Glomerular endothelial cell (primary cell): ENCODE results near the gene CTRB2. TPM values are rescaled to one million over a fixed set of nuclear protein-coding genes. Genes with fewer than 3 reads are reported as not detected.
"Not testable (repeated sequence)": the region's sequence is repeated elsewhere in the genome, so short reads cannot be mapped to it uniquely, and the experiment has no call there.

ENCODE experiments used
- DNase-seq: peaks from one replicate; pipeline ENCODE4 v3.0.0-alpha.2; 2011; ENCODE audit warnings: low read depth, low spot score; ENCODE audit errors: extremely low read depth
- total RNA-seq: library from RNA; depleted of rRNA; stranded (reverse); fragments of >200 nt; gene quantifications from 2 replicates; pipeline ENCODE4 v1.2.3, GENCODE V29; 2015

The CTRB2 gene
- total RNA-seq, 1 donor from 2014 or later = not detected

DNA sequence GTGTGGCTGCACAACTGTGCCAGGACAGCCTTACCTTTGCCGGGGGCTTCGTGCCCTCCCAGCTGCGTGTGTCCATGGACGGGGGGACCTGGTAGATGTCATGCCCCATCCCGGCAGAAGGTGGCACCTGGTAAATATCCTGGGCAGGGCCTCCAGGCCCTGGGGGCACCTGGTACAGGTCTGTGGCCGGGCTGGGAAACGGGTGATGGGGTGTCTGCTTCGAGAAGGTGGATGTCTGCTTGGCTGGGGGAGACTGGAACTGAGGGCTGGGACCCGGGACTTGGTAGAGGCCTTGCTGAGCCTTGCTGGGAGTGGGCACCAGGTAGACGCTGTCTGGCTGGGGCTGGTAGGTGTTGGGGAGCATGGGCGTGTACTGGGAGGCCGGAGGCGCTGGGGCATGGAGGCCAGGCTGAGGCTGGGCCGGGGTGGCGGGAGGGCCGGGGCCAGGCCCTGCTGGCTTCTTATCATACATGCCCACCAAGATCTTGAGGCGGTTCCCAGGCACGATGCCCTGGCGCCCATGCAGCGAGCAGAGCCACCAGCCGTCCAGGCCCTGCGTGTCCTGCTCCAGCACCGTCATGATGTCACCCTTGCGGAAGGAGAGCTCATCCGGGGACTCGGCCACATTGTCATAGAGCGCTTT lies 35.6 kb upstream of the CTRB2 start:
- not testable (repeated sequence) for DNase-seq

DNA sequence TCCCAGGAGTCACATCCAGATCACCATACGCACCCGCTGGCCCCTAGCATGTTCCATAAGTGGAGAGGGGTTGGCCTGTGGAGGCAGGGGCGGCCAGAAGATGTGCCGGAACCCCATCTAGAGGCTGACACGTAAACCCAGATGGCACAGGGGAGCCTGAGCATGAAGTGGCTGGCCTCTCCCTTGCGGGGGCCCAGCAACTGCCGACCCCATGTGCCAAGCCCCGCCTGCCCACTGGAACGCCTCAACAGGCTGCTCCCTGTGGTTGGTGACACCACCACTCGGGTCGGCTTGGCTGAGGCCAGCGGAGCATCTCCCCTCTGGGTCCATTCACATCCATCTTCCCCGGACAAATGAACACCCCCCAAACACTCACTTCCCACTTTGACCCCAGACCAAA lies 35.0 kb upstream of the CTRB2 start:
- DNase-seq = no peak

DNA sequence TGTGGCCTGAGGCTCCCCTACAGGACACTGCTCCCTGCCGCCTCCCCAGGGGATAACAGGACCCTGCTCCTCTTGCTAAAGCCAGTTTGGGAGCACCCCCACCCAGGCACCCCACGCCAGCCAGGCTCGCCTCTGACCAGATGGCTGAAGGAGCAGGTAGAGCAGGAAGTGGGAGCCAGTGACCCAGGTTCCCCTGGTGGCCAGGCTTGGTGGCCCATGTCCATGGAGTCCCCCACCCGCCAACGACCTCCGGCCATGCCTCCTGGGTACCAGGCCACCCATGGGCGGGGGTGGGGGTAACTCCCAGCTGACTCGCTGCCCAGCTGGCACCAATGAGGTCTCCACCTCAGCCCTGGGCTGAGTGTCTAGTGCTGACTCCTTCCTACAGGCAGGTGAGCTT lies 34.5 kb upstream of the CTRB2 start:
- DNase-seq = no peak

DNA sequence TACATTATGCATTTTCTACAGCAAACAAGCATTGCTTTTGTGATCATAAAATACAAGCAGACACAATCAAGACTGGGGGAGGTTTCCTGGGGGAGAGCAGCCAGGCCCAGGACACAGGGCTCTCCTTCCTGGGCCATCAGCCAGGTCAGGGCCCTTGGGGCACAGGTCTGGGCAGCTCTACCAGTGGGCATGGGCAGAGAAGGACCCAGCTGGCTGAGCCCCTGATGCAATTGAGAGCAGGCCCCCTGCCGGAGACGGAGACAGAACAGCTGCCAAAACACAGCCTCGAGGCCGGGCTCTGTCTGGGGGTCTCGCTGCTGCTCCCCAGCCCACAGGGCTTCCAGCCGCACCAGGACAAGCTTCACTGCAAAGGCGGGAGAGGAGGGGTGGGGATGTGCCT lies 33.7 kb upstream of the CTRB2 start:
- DNase-seq = not testable (repeated sequence)

DNA sequence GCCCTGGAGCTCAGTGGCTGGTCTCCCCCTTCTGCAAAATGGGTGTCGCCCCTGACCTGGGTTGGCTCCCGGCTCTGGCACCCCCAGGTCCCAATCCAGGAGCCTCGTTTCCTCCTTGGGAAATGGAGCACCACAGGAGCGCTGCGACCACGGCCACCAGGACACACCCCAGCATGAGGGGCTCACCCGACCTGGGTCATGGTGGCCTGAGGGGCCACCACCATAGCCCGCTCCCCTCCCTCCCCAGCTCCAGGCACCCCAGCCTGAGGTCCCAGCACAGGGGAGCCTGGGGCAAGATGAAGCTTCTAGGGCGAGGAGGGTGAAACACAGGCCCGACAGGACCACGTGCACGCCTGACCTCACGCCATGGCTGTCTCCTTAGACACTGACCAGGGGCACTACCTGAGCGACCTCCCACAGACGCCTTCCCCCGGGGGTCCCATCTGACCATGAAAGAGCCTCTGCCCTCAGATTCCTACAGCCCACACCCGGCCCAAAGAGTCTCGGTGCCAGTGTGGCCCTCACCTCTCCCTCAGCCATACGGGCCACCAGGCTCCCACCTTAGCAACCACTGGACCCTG lies 32.7 kb upstream of the CTRB2 start:
- DNase-seq = no peak

DNA sequence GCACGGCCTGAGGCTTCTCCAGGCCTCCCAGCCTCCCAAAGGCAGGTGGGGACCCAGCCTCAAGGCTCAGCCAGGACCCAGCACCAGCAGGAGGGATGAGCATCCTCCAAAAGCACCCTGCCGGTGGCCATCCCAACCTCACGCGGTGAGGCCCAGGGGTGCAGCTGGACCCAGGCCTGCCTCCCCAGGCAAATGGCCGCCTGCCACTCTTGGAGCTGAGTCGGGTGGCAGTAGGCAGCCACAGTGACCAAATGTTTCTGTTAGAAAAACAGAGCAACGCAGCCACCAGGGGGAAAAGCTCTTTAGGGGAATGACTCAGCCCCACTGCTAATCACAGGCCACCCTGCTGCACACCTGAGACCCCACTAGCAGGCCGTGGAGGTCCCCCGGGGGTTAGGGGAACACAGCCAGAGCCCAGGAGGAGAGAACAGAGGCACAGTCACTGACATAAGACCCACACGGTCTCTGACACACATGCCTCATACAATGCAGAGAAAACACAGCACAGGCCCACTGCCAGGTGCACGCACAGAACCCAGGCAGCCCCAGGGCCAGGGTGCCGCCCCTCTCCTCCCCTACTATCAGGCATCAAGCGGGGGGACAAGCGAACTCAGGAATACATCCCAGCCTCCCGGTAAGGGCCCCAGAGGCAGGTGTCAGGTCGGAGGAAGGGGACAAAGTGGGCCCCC lies 32.0 kb upstream of the CTRB2 start:
- DNase-seq = no peak

DNA sequence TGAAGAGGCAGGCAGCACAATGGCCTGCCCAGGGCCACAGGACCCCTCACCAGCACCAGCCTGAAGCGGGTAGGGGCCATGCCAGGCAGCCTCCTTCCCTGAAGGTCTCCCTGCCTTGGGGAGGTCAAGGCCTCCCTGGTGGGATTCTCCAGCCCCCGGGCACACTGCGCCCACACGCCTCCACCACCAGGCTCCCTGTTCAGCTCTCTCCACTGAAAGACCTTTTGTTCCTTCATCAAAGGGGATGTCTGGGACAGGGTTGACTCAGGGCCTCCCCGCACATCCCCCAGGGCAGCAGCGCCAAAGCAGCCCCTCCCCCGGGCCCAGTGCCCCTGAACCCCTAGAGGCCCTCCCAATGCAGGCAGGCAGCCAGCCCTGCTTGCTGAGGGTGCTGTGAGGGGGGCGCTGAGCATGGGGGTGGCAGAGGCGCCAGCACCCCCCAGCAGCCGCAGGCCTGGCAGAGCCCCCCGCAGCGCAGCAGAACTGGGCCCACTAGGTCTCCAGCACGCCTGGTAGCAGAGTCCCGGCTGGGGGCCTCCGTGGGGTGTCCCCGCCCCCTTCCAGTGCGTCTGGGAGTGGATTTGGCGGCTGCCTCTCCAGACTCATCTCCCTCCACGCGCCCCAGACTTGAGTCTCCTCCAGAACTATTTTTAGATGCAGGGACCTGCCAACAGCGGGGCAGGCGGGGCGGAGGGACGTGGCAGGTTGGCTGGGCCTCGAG lies 31.3 kb upstream of the CTRB2 start:
- no peak for DNase-seq

DNA sequence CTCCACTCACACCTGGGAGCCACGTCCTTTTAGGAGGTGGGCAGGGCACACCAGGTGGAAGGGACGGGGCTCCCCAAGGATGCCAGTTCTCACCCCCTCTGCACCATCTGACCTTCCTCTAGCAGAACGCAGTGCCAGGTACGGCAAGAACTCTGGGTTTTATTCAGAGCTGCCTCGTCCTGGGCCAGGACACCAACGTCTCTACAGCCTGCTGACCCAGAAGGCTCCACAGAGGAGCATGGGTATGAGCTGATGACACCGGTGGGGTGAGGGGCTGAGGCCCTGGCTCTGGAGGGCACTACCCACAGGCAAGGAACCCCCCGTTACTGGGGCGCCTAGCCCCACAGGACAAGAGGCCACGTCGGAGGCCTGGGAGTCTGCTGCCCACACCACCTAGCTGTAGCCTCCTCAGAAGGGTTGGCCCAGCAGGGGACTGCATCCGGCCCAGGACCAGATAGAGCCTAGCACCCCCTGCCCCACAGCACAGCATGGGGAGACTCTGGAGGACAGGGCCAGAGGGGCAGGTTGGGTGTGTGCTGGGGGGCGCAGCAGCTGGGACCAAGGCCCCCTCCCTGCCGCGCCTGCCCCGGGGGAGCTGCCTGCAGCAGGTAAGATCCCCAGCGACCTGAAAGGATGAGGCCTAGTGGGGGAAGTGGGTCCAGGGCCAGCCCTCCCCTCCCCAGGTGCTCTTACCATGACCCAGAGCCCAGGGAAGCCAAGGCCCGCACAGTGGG lies 30.6 kb upstream of the CTRB2 start:
- DNase-seq = no peak

DNA sequence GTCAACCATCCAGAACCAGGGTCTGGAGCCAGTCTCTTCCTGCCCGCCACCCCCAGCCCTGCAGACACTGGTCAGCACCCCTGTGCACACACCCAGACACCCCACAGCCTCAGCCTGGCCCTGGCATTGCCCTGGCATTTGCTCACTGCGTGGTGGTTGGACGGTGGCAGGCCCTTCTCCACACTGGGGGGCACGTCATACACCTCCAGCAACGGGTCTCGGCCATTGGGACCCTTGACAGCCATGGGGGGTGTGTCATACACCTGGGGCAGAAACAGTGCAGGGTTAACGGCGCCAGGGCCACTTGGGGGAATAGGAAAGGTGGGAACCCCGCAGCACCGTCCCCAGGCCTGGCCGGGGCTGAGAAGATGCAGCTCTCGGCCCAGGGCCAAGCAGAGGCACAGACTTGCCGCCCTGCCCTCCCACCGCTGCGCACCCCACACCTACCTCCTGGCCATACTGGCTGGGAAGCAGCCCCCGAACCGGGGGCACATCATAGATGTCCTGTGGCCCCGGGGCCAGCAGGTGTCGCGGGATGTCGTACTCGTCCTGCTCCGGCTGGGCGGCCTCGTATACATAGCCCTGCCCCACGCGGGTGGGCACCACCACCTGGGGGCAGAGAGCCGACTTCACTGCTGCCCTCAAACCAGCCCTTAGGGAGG lies 29.9 kb upstream of the CTRB2 start:
- no peak for DNase-seq

DNA sequence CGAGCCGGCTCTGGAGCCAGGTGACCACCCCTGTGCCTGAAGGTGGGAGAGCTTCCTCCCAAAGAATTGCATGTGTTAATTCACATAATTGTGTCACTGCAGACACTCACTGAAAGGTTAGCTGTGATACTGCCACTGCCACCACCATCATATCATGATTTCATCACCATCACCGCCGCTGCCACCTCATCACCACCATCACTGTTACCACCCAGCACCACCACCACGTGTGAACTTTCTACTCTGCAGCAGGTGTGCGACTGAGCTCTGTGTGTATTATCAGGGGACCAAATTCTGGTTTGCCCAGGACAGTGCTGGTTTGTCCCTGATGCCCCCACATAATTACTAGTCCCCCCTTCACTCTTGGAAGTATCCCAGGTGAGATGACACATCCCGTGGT lies 29.3 kb upstream of the CTRB2 start:
- no peak for DNase-seq

DNA sequence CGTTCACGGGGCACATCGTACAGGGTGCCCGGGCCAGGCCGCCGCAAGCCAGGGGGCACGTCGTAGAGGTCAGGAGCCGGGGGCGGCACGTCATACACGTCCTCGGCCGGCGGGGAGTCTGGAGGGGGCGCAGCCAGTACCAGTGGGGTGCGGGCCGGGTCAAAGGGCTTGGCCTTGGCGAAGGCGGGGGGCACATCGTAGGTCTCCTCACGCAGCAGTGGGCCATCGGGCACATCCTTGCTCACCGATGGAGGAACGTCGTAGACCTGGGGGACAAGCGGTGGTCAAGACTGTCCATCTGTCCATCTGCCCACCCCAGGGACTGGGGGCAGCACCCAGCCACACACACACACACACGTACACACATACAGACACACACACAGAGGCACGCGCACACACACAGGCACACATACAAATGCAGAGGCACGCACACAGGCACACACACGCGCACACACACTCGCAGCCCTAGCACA lies 28.8 kb upstream of the CTRB2 start:
- no peak for DNase-seq

DNA sequence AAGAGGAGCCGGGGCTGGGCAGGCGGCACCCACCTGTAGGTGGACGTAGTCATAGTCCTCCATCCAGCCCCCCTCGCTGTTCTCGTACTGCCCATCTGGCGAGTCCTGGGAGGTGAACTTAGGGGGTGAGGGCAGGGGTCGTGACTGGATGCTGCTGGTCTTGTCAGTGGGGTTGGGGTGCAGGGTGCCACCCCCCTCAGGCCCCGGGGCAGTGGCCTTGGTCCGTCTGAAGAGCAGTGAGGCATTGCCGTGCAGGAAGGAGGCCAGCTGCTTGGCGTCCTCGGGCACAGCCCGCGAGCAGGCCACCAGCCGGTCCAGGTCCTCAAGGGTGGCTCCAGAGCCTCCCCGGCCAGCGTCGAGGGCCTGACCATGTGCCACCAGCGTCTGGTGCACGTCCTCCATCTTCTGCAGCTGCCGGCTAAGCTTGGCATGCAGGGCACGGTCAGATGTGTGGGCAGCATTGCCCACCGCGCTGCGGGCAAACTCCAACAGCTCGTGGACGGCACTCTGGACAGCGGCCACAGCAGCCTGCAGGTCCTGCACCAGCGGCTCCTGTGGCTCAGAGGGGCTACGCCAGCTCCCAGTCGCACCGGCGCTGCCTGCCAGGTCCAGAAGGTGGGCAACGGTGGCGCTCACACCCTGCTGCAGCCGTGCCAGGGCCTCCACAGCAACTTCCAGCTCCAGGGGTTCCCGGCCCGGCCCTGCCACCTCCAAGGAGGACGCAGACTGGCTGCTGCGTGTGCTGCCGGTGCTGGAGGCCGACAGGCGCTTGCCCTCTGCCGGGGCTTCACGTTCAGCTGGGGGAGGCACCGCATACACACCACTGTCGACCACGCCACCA lies 28.1 kb upstream of the CTRB2 start:
- no peak for DNase-seq

DNA sequence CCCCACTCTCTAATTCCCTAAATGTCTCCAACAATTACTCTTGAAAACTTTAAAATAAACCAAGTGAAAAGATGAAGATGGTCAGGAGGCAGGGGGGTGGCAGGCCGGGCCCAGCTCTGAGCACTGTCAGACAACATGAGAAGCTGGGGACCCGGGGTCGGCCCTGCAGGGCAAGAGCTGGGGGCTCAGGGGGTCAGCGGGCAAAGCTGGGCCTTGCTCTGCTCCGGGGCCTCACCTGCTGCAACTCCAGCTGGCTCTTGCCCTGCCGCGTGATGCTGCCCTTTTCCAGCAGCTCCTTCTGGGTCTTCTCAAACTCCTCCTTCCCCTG lies 26.6 kb upstream of the CTRB2 start:
- no peak for DNase-seq

DNA sequence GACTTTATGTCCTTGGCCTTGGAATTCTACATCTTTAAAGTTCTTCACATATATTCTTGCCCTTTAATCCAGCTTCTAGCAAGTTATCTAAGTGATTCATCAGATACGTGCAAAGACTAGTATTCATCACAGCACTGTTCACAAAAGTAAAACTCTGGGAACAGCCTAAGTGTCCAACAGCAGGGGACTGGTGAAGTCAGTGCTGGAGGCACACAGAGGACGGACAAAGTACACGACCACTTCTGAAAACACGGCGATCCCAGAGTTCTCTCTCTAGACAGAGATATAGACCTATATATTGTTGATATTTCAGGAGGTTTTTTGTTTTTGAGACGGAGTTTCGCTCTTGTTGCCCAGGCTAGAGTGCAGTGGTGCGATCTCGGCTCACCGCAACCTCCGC lies 24.6 kb upstream of the CTRB2 start:
- DNase-seq = no peak

DNA sequence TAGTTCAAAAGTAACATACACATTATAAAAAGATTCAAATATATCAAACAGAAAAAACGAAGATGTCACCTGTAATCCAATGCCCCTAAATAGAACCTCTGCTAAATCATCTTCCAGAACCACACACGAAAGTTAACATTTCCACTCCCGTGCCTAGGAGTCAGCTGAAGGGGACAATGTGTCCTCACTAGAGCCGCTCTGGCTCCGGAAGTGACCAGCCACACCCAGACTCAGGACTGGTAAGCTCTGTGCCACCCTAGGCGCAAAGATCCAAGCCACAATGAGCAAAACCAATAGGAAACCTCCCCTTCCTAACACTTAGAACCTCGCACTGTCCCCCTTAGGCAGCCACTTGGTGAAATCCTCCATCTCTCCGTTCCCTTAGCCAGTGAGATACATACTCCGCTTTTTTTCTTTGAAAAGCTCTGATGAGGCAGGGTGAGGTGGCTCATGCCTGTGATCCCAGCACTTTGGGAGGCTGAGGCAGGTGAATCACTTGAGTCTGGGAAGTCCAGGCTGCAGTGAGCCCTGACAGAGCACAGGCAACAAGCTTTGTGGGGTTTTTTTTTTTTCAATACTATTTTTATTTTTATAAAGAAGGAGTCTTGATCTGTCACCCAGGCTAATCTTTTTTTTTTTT lies 23.6 kb upstream of the CTRB2 start:
- DNase-seq = no peak

DNA sequence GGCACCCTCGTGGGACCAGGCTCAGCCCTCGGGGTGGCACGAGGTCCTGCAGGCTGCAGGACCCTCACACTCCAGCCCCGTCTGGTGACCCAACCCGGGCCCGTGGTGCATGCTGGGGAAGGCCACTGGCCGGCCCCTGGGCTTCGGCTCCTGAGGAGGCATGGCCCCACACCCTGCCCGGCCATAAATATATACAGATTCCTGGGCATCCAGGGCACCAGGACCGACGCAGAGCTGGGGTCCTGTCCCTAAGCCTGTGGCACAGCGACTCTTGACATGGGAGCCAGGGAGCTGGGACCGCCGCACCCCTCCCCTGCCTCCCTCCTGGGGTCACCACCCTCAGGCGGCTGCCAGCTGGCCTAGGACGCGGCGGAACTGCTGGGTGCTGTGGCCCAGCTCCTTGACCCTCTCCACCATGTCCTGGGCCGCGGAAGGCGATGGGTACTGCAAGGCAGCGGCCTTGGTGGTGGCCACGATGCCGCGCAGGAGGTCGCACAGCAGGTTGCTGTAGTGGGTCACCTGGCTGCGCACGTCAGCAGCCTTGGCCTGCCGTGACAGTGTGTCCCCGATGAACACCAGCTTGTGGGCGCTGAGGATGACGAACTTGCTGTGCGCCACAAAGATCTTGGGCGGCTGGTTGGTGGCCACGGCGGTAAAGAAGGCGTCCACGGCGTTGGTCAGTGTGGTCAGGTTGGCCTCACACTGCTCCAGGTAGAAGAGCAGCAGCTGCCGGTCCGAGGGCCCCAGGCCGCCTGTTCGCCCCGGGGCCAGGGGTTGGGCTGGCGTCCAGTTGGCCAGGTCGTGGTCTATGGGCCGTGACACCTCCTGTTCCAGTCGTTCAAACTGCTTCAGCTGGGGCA lies 22.4 kb upstream of the CTRB2 start:
- no peak for DNase-seq

DNA sequence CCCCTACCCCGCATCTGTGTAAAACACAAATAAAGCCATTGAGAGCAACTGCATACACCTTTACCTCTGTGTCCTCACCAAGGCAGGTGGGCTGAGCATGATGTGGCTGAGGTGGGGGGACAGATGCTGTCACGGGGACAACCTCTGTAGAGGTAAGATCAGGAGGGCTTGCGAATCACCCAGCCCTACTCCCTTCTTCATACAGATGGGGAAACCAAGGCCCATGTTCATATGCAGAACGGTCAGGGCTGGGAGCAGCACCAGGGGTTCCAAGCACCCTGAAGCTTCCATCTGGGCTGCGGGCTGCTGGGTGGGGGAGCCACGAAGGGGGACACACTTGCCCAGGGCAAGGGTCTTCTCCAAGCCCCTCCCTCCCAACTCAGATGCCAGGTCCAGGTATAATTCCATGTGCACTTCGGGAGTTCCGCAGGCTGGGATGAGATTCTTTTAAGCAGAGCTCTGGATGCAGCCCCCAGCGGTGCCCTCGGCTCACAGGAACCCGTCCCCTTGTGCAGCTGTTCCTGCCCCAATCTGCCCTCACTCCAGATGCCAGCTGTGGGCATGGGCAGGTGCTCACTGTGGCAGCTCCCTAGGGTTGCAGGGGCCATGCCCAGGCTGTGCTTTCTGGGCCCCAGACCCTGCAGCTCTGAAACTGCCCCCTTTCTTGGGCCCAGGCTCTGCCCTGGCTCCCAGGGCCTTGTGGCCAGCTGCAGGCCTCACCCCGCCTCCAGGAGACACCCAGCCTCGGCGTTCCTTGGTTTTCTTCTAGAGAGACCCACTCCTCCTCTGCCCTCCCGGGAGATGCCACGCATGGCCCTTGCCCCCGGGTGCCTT lies 21.4 kb upstream of the CTRB2 start:
- no peak for DNase-seq
